ENCODE results near the gene POPDC2. TPM values are rescaled to one million over a fixed set of nuclear protein-coding genes. Genes with fewer than 3 reads are reported as not detected.
A peak's percentile ranks its signal among the peaks of the same experiment; 100 is the strongest.

The POPDC2 gene
- total RNA-seq, 2 experiments from 2014 or later, result 1.3 to 2.1 TPM

- Mint-ChIP-seq H3K27me3 (no peaks in the 10 kb centered on the region), H3K27ac (no peak overlapping the region), H3K4me1 (ENCODE audit: low read depth) (peaks cover 21% of the 10 kb centered on the region), H3K4me3 (no peak overlapping the region), H3K36me3 (ENCODE audit: low read depth) (peaks cover 24% of the 10 kb centered on the region), H3K9me3 (peaks cover 3% of the 10 kb centered on the region)
- no peak for TF ChIP-seq CTCF (IDR thresholded peaks at IDR 0.05)
- CTCF ChIA-PET, result interaction anchor here (0.6 kb wide), 1 partner anchor 32 kb away, joined by 3 read pairs; no protein-coding TSS in a partner anchor
- no peak for DNase-seq
- intact Hi-C loops (cut with micrococcal nuclease), result no loop called here
- POLR2A ChIA-PET, result interaction anchor here (1.1 kb wide), 1 partner anchor 32 kb away, joined by 5 read pairs; no protein-coding TSS in a partner anchor
- no peak for ATAC-seq
These were observed 15.9 kb downstream of the POPDC2 start for GRCh38 chr3:119644481-119644880.

- peaks cover 30% of the 10 kb centered on the region for H3K4me1 Mint-ChIP-seq (ENCODE audit: low read depth)
- ATAC-seq, result no peak
- no peak for DNase-seq
- intact Hi-C loops (cut with micrococcal nuclease), result no loop called here
- H3K36me3 Mint-ChIP-seq (ENCODE audit: low read depth), result peaks cover 28% of the 10 kb centered on the region
- peak overlapping the region; percentile 7 for H3K27ac Mint-ChIP-seq
- H3K27me3 Mint-ChIP-seq, result no peaks in the 10 kb centered on the region
- TF ChIP-seq CTCF (IDR thresholded peaks at IDR 0.05), result no peak
- H3K9me3 Mint-ChIP-seq, result peaks cover 3% of the 10 kb centered on the region
- no peak overlapping the region for H3K4me3 Mint-ChIP-seq
- CTCF ChIA-PET, result interaction anchor here (1.4 kb wide), 1 partner anchor 12 kb away, joined by 4 read pairs; no protein-coding TSS in a partner anchor
- POLR2A ChIA-PET, result interaction anchor here (1.1 kb wide), 1 partner anchor 31 kb away, joined by 5 read pairs; no protein-coding TSS in a partner anchor
These were observed 16.9 kb downstream of the POPDC2 start for GRCh38 chr3:119643528-119643927.

- Mint-ChIP-seq H3K27ac (peak overlapping the region; percentile 7), H3K4me1 (ENCODE audit: low read depth) (peaks cover 36% of the 10 kb centered on the region), H3K4me3 (no peak overlapping the region), H3K9me3 (peaks cover 3% of the 10 kb centered on the region), H3K27me3 (no peaks in the 10 kb centered on the region), H3K36me3 (ENCODE audit: low read depth) (peaks cover 29% of the 10 kb centered on the region)
- intact Hi-C loops (cut with micrococcal nuclease), result no loop called here
- TF ChIP-seq CTCF (IDR thresholded peaks at IDR 0.05), result no peak
- no peak for DNase-seq
- no peak for ATAC-seq
- ChIA-PET POLR2A (no interaction called here), CTCF (interaction anchor here (1.4 kb wide), 1 partner anchor 12 kb away, joined by 4 read pairs; no protein-coding TSS in a partner anchor)
These were observed 17.5 kb downstream of the POPDC2 start for GRCh38 chr3:119642746-119643473.

GRCh38 chr3:119641416-119641815 is 19.0 kb downstream of the POPDC2 start:
- CTCF ChIA-PET, result no interaction called here
- no peak for DNase-seq
- H3K36me3 Mint-ChIP-seq (ENCODE audit: low read depth), result peaks cover 26% of the 10 kb centered on the region
- peaks cover 3% of the 10 kb centered on the region for H3K9me3 Mint-ChIP-seq
- no peak overlapping the region for H3K4me3 Mint-ChIP-seq
- no peak overlapping the region for H3K27ac Mint-ChIP-seq
- peaks cover 40% of the 10 kb centered on the region for H3K4me1 Mint-ChIP-seq (ENCODE audit: low read depth)
- POLR2A ChIA-PET, result no interaction called here
- no peaks in the 10 kb centered on the region for H3K27me3 Mint-ChIP-seq
- TF ChIP-seq CTCF (IDR thresholded peaks at IDR 0.05), result no peak
- no peak for ATAC-seq
- intact Hi-C loops (cut with micrococcal nuclease), result no loop called here
